Amniotic epithelial cell (primary cell): ENCODE results near the gene DGCR2.
"Not testable (repeated sequence)": the region's sequence is repeated elsewhere in the genome, so short reads cannot be mapped to it uniquely, and the experiment has no call there.

Experiments
- DNase-seq: peaks from one replicate; pipeline ENCODE4 v3.0.0-alpha.2; 2010; ENCODE audit warnings: low read depth

DGCR2 gene

DNA sequence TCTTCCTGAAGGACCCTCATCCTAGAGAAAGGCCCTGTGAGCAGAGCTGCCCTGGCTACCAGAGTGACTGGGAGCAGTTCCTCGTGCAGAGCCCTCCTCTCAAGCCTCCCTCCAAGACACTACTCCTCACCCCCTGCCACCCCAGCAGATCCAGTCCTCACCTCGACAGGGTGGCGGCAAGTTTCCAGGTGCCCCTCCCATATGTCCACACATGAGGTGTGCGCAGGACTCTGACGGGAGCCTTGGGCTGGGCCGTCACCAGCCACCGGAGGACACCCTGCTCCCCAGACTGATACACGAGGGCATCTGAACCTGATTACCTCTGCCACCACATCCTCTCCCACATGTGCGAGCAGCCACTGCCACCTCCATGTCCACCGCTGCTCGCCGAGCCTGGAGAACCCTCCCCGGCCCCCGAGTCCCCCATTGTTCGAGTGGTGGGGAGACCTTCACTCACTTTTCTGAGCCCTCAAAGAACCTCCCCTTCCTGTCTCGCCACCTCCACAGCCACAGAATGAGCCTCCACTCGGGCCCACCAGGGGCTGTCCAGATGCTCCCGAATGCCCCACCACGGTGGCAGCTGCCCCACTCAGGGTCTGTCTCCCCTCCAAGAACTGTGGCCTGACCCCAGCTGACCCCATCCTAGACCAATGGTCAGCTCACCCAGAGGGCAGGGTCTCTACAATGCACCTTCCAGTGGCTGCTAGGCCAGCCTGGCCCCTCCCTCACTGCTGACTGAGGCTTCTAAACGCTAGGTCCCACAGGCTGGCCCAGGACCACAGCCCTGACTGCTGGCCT lies 62.5 kb downstream of the DGCR2 start:
- no peak for DNase-seq

DNA sequence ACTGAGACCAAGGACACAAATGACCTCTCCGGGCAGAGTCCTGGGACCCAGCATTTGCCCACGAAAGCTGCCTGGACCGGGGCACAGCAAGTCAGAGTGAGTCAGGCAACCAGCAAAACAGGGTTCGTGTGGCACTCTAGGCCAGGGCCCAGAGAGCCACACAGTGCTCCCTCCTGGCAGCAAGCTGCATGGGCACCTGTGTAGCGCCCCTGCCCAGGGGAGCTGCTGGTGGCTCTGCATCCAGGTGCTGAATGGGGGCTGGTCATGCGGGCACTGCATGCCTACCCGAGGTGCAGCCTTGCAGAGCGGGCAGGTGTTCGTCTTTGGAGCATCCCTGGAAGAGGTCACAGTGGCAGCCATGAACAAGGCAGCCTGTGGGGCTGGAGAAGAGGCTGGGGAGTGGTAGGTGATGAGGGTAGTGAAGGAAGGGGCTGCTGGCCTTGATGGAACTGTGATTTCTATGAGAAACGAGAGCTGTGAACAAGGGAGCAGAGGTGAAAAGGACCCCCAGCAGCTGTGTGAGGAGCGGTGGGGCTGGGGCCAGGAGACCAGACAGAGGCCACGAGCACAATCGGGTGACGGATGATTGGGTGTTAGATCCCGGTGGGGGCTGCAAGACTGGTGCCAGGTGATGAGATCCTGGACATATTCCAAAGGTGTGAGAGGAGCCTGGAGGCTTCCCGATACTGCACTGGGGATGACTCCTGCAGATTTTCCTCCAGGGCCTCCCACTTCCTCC lies 63.3 kb downstream of the DGCR2 start:
- no peak for DNase-seq

DNA sequence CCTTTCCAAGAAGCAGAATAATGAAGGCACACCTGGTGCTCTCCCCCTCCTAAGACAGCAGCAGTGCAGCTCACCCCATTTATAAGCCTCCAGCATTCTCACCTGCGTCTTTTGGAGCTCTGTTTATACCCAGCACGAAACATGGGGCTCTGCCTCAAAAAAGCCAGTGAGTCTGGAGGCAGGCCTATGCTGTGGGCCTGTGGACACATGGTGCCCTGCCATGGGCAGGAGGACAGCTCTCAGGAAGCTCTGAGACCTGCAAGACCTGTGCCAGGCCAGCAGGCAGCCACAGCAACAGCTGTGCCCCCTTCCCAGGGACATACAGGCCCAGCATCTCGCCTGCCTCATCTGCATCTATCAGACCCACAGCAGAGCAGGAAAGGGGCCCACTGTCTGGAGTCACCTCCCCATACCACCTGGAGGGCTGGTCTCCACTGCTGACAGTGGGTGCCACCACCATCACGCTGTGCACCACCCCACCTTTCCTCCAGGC lies 64.2 kb downstream of the DGCR2 start:
- DNase-seq = no peak

GRCh38 chr22:19057539-19057938 lies 64.7 kb downstream of the DGCR2 start:
- DNase-seq = no peak

- no peak for DNase-seq
These were observed 65.2 kb downstream of the DGCR2 start for GRCh38 chr22:19056951-19057401.

DNA sequence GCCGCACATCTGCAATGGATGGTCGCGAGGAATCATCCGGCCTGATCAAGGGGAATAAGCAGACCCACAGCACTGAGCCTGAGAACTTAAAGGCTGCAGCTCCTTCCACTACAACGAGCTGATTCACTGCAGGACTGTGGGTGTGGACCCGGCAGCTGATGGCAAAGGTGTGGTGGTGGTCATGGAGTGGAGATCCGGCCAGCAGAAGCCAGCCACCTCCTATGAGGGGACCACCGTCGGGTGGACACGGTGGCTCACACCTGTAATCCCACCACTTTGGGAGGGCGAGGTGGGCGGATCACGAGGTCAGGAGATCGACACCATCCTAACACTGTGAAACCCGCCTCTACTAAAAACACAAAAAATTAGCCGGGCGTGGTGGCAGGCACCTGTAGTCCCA lies 66.4 kb downstream of the DGCR2 start:
- DNase-seq = no peak

DNA sequence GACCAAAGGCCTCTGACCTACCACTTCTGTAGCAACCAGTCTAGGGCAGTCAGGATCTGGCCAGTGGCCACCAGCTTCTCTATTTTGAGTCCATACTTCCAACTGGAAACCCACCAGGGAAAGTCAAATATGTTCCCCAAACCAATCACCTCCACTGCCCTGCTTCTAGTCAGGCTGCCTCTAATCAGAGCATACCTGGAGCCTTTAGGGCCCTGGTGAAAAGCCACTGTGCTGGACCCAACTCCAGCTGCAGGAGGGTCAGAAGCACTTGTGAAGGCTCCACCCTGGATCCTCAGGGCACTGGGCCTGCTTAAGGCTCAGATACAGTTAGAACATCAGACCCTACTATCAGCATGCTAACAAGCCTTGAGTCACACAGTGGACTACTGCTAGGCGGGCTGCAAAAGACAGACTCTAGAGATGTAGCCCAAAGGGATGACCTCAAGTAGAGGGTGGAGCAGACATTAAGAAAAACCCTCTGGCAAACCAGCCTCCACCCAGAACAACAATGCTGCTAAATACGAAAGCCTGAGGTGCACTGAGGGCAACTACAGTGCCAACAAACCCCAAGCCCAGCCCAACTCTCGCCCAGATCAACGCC lies 69.2 kb downstream of the DGCR2 start:
- no peak for DNase-seq

DNA sequence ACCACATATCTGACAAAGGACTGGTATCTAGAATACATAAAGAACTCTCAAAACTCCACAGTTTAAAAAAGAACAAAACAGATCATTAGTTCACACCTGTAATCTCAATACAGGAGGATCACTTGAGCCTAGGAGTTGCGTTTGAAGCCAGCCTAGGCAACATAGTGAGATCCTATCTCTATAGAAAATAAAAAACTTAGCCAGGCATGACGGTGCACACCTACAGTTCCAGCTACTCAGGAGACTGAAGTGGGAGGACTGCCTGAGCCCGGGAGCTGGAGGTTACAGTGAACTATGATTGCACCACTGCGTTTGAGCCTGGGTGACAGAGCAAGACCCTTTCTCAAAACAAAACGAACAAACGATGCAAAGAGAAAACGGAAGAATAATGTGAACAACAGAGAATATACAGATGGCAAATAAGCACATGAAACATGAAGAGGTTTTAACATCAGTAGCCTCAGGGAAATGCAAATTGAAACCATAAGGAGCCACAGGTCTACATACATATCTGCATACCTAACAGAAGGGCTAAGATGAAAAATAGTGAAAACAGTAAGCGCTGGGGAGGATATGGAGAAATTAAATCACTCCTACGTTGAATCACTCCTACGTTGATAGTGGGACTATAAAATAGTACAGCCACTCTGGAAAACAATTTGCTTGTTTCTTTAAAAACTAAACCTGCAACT lies 70.7 kb downstream of the DGCR2 start:
- no peak for DNase-seq

DNA sequence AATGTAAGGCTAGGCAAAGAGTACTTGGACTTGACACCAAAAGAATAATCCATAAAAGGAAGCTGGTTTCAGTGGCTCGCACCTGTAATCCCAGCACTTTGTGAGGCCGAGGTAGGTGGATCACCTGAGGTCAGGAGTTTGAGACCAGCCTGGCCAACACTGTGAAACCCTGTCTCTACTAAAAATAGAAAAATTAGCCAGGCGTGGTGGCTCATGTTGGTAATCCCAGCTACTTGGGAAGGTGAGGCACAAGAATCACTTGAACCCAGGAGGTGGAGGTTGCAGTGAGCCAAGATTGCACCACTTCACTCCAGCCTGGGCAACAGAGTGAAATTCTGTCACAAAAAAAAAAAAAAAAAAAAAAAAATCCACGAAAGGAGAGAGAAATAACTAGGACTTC lies 71.4 kb downstream of the DGCR2 start:
- DNase-seq = not testable (repeated sequence)

DNA sequence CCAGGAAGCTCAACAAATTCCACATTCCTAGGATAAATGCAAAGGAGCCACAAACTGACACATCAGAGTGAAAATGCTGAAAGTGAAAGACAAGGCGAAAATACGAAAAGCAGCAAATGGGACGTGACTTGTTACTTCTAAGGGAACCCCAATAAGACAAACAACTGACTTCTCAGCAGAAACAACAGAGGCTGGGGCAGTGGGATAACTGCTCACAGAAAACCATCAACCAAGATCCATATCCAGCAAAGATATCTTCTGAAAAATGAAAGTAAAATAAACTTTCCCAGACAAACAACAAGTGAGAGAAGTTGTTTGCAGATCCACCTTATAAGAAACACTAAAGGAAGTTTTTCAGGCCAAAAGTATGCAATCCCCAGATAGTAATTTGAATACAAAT lies 72.1 kb downstream of the DGCR2 start:
- DNase-seq = no peak

GRCh38 chr22:19048531-19048930 lies 73.7 kb downstream of the DGCR2 start:
- no peak for DNase-seq

GRCh38 chr22:19047993-19048392 lies 74.2 kb downstream of the DGCR2 start:
- DNase-seq = no peak

DNA sequence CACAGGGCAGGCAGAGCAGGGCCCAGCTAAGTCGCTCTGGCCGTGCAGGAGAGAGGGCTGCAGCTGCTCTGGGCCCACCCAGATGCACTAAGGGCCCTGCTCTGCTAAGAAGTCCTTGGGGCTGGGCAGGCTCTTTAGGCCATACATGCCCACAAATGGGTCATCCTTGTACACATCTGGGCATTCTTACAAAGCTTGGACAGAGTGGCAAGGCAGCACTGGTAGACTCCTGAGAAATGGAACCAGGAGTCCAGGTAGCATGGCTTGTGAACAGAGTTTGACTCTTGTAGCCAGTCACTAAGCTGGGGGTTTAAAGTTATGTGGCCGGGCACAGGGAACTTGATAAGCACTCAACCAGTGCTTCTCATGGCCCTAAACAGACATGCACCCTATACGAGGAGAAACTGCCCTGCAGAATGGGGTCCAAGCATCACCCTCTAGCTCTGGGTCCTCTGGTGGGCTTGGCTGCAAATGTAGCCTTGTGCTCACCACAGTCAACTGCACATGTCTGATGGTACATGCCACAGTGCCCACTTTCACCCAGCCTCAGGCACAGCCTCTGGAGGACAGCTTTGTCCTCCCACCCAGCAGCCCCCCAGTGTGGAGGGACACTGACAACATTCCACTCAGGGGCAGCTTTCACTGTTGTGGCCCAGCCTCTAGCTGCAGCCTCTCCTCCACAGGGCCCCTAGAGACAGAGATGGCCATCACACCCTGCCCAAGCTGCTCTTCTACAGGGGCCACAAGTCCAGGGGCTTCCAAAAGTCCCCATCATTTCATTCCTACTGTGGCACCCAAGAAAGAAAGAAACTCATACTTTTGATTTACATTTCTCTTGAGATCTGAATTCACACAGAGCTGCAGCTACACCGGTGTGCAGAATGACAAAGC lies 75.2 kb downstream of the DGCR2 start:
- no peak for DNase-seq

DNA sequence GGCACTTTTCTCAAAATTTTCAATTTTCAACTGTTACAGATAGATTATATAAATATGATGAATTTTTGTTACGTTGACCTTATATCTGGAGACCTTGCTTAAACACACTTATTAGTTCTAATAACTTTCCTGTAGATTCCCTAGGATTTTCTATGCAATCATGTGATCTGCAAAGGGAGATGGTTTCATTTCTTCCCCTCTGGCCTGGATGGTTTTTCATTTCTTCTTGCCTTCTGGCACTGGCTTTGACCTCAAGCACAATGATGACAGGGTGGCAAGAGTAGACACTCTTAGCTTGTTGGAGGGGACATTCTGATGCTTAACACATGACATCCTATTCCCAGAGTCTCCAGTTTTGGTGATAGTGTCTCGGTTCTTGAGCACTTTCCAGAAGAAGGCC lies 75.9 kb downstream of the DGCR2 start:
- DNase-seq = no peak

DNA sequence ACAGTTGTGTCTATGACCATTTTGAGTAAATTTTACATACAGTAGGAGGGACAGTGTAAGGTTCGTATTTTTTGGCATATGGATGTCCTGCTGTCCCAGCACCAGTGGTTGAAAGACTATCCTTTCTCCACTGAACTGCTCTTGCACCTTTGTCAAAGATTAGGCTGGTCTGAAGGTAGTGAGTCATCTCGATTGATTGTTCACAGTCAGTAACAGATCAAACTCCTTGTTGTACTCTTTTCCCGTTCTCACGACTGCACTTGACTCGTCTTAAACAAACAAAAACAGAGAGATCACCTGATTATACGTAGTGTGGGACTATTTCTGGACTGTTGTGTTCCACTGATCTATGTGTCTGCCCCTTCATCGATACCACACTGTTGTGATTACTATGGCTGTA lies 77.1 kb downstream of the DGCR2 start:
- no peak for DNase-seq

- DNase-seq = no peak
These were observed 77.8 kb downstream of the DGCR2 start for GRCh38 chr22:19044381-19044780.

DNA sequence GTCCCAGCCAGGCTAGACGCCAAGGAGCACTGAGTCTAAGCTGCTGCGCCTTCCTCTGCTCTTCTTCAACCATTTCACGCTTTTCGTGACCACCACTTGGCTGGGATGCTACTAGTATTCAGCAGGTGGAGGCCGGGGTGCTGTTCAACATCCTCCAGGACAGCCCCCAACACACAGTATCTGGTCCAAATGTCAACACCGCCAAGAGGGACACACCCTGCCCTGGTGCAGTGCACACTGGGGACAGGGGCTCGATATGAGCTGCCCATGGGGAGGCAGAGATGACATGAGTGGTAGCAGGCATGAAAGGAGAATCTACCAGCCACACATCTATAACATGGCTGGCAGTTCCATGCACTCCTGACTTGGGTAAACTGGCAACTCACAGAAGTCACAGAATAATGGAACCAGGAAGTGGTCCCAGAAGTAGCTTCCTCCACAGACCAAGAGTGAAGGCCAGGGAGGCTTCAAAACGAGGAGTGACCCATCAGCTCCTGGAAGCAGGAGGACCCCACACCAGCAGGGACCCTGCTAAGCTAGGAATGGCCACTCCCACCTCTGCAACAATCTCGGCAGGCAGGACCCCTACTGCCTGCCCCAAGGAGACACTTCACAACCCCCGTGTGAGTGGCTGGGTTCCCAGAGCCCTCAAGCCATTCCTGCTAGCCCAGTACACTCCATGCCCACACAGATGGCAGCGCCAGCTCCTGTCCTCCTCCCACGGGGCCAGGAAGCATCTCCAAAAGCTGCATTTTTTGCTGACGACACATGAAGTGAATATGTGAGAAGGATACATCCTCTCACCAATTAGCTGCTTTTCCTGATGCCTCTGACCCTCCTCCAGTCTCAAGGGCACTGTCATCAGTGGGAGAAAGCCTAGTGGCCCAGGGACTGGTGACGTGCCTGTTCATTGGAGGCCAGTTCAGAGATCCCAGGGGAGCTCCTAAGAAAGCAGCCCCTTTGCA lies 78.8 kb downstream of the DGCR2 start:
- no peak for DNase-seq

GRCh38 chr22:19042285-19043120 lies 79.7 kb downstream of the DGCR2 start:
- no peak for DNase-seq

DNA sequence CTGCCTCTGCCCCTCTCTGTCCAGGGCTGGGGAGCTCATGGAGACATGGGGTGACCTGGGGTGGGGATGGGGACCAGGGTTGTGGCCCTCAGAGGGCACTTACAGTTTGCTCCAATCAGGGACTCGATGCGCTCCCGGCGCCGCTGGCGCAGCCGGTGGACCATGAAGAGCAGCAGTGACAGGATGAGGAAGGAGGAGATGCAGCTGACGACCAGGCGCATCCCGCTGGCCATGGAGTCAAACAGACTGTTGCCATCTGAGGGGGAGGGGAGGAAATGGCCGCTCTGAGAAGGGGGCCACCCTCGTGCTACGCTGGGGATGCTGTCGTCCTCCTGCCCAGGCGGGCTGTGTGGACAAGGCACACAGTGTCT lies 80.5 kb downstream of the DGCR2 start:
- no peak for DNase-seq
